OCI-LY7 (cell line): ENCODE data around the gene CFAP65. TPM values are rescaled to one million over a fixed set of nuclear protein-coding genes. Genes with fewer than 3 reads are reported as not detected.

ENCODE experiments used
- BruUV-seq: library from RNA; stranded (reverse); fragments of 400-500 nt; replicated peaks from 2 replicates; lab custom pipeline; 2021; lab: Mats Ljungman, UMichigan
- CTCF ChIA-PET: fragments of 300-600 bp; sonication (Branson Sonifier 250); formaldehyde crosslinking; loops from one replicate; lab custom pipeline; 2022; ENCODE audit warnings: antibody characterized with exemption; ENCODE audit not compliant: unreplicated experiment; lab: Charles Lee
- POLR2A ChIA-PET: fragments of 300-600 bp; sonication (Branson Sonifier 250); formaldehyde crosslinking; loops from one replicate; lab custom pipeline; 2022; ENCODE audit warnings: antibody characterized with exemption; lab: Charles Lee
- DNase-seq: peaks from one replicate; pipeline ENCODE4 v3.0.0-alpha.2; 2015; ENCODE audit warnings: low spot score
- H2AFZ ChIP-seq: fragments of 200-600 bp; sonication (generic), shearing (Covaris generic); 2 replicates; pipeline ENCODE4 v1.6.1; 2014; ENCODE audit warnings: mild to moderate bottlenecking, antibody characterized with exemption, low read length, moderate library complexity
- H3K27ac ChIP-seq: fragments of 200-600 bp; sonication (generic); 2 replicates; pipeline ENCODE4 v1.5.1; 2014; ENCODE audit warnings: mixed run types, low read depth, mild to moderate bottlenecking, moderate library complexity, low read length, inconsistent platforms; ENCODE audit not compliant: poor library complexity, severe bottlenecking
- H3K36me3 ChIP-seq: fragments of 200-600 bp; sonication (generic); 2 replicates; pipeline ENCODE4 v1.6.1; 2014; ENCODE audit warnings: mild to moderate bottlenecking, antibody characterized with exemption, low read length, moderate library complexity, mixed read lengths; ENCODE audit not compliant: insufficient read depth
- H3K4me1 ChIP-seq: fragments of 200-600 bp; sonication (generic); 2 replicates; pipeline ENCODE4 v1.5.1; 2014; ENCODE audit warnings: mild to moderate bottlenecking, low read length; ENCODE audit not compliant: insufficient read depth, poor library complexity, severe bottlenecking
- H3K4me2 ChIP-seq: fragments of 200-600 bp; sonication (generic); 2 replicates; pipeline ENCODE4 v1.6.1; 2014; ENCODE audit warnings: mild to moderate bottlenecking, low read length
- H3K4me3 ChIP-seq: fragments of 200-600 bp; sonication (generic); 2 replicates; pipeline ENCODE4 v1.5.1; 2014; ENCODE audit warnings: mild to moderate bottlenecking, low read depth, low read length; ENCODE audit not compliant: poor library complexity, severe bottlenecking
- H3K79me2 ChIP-seq: fragments of 200-600 bp; sonication (generic); 2 replicates; pipeline ENCODE4 v1.6.1; 2016; ENCODE audit warnings: low read depth, mild to moderate bottlenecking, low read length, moderate library complexity, mixed read lengths; ENCODE audit not compliant: insufficient read depth
- H3K9me2 ChIP-seq: fragments of 200-600 bp; sonication (generic); 2 replicates; pipeline ENCODE4 v1.6.1; 2016; ENCODE audit warnings: mild to moderate bottlenecking, low read length, mixed read lengths; ENCODE audit not compliant: insufficient read depth
- H3K9me3 ChIP-seq: fragments of 200-600 bp; sonication (generic); 2 replicates; pipeline ENCODE4 v1.6.1; 2014; ENCODE audit warnings: mild to moderate bottlenecking, mixed run types, low read length, mixed read lengths
- H4K20me1 ChIP-seq: fragments of 200-600 bp; sonication (generic); 2 replicates; pipeline ENCODE4 v1.6.1; 2014; ENCODE audit warnings: mild to moderate bottlenecking, antibody characterized with exemption, low read length, moderate library complexity, mixed read lengths; ENCODE audit not compliant: insufficient read depth
- CTCF ChIP-seq: fragments of 200-600 bp; sonication (generic); conservative IDR thresholded peaks from 2 replicates; pipeline ENCODE4 v1.5.1; 2014; ENCODE audit warnings: mild to moderate bottlenecking, antibody characterized with exemption, low read length, moderate library complexity, mixed read lengths
- EZH2phosphoT487 ChIP-seq: fragments of 200-600 bp; sonication (generic); IDR thresholded peaks from 2 replicates; pipeline ENCODE4 v1.6.1; 2018; ENCODE audit warnings: low read depth, borderline replicate concordance, mild to moderate bottlenecking, mixed run types, antibody characterized with exemption, low read length, moderate library complexity, mixed read lengths
- intact Hi-C: fragments of 100-400 bp; cut with micrococcal nuclease; formaldehyde crosslinking; loops from one replicate; pipeline ENCODE4 v1.10.0; 2022; ENCODE audit not compliant: unreplicated experiment
- total RNA-seq, 2 experiments: library from RNA; depleted of rRNA in 1 of 2; stranded (reverse); fragments of >200 nt in 1 of 2; shearing (Covaris generic) in 1 of 2; gene quantifications; 2 replicates each; pipeline ENCODE4 v1.2.3, GENCODE V29; 2014 to 2022

Gene CFAP65
- total RNA-seq, 2 experiments from 2014 or later = not detected

- DNase-seq = no peak
- TF ChIP-seq EZH2phosphoT487 (no peak), CTCF (no peak)
- Histone ChIP-seq H3K4me2 (no peak overlapping the region), H3K79me2 (no peaks in the 10 kb centered on the region), H3K4me3 (no peak overlapping the region), H2AFZ (no peak overlapping the region), H3K4me1 (no peaks in the 10 kb centered on the region), H4K20me1 (no peaks in the 10 kb centered on the region), H3K36me3 (no peaks in the 10 kb centered on the region), H3K9me3 (no peaks in the 10 kb centered on the region), H3K9me2 (no peaks in the 10 kb centered on the region), H3K27ac (no peak overlapping the region)
- CTCF ChIA-PET = no interaction called here
- POLR2A ChIA-PET = no interaction called here
- no TSS peak for BruUV-seq
- intact Hi-C loops = no loop called here
These were observed 5.4 kb downstream of the CFAP65 start for GRCh38 chr2:219035942-219036341.

- no peaks in the 10 kb centered on the region for H3K79me2 ChIP-seq
- H3K4me1 ChIP-seq = no peaks in the 10 kb centered on the region
- no peaks in the 10 kb centered on the region for H3K9me2 ChIP-seq
- H4K20me1 ChIP-seq = no peaks in the 10 kb centered on the region
- ChIA-PET POLR2A (no interaction called here), CTCF (no interaction called here)
- no TSS peak for BruUV-seq
- no peak for TF ChIP-seq EZH2phosphoT487
- TF ChIP-seq CTCF = no peak
- no peak for DNase-seq
- no peak overlapping the region for H3K4me2 ChIP-seq
- no peak overlapping the region for H3K27ac ChIP-seq
- intact Hi-C loops = no loop called here
- no peak overlapping the region for H2AFZ ChIP-seq
- H3K9me3 ChIP-seq = no peaks in the 10 kb centered on the region
- H3K36me3 ChIP-seq = no peaks in the 10 kb centered on the region
- H3K4me3 ChIP-seq = no peak overlapping the region
These were observed 6.5 kb downstream of the CFAP65 start for GRCh38 chr2:219034823-219035222.

GRCh38 chr2:219032051-219032745 lies 9.1 kb downstream of the CFAP65 start:
- TF ChIP-seq CTCF (no peak), EZH2phosphoT487 (no peak)

More at GRCh38 chr2:219032051-219032745, 9.1 kb downstream of the CFAP65 start:
- no peak overlapping the region for H3K27ac ChIP-seq
- no peak for DNase-seq
- no peaks in the 10 kb centered on the region for H3K36me3 ChIP-seq
- no peak overlapping the region for H3K4me2 ChIP-seq
- no peaks in the 10 kb centered on the region for H3K9me2 ChIP-seq
- H3K79me2 ChIP-seq = no peaks in the 10 kb centered on the region
- ChIA-PET POLR2A (interaction anchor here (0.6 to 0.9 kb wide), 2 partner anchors 21 to 126 kb away, joined by 3 read pairs; no protein-coding TSS in a partner anchor), CTCF (interaction anchor here (0.5 kb wide), 1 partner anchor 162 kb away, joined by 3 read pairs; no protein-coding TSS in a partner anchor)
- H3K9me3 ChIP-seq = no peaks in the 10 kb centered on the region
- no TSS peak for BruUV-seq
- no peak overlapping the region for H3K4me3 ChIP-seq
- no peaks in the 10 kb centered on the region for H4K20me1 ChIP-seq
- H3K4me1 ChIP-seq = no peaks in the 10 kb centered on the region
- H2AFZ ChIP-seq = no peak overlapping the region
- intact Hi-C loops = no loop called here
